PC-3 (cell line): Measurements from ENCODE around the gene KCNJ5. TPM values are rescaled to one million over a fixed set of nuclear protein-coding genes. Genes with fewer than 3 reads are reported as not detected.

Experiments used
- ATAC-seq: fragments of 200-7000 bp; cut with Tn5 transposase; 2 replicates; pipeline ENCODE4 v1.9.1; 2020; ENCODE audit warnings: mild to moderate bottlenecking, moderate library complexity
- BruUV-seq: library from RNA; stranded (reverse); fragments of 400-500 nt; replicated peaks from 2 replicates; lab custom pipeline; 2021; lab: Mats Ljungman, UMichigan
- CTCF ChIA-PET: fragments of 300-600 bp; sonication (Branson Sonifier 250); formaldehyde crosslinking; loops from one replicate; lab custom pipeline; 2022; ENCODE audit warnings: antibody characterized with exemption; lab: Charles Lee
- POLR2A ChIA-PET: fragments of 300-600 bp; sonication (Branson Sonifier 250); formaldehyde crosslinking; loops from one replicate; lab custom pipeline; 2022; ENCODE audit warnings: antibody characterized with exemption; ENCODE audit not compliant: unreplicated experiment; lab: Charles Lee
- DNase-seq: peaks from one replicate; pipeline ENCODE4 v3.0.0-alpha.2; 2015
- H2AFZ ChIP-seq: fragments of 300-600 bp; sonication (generic); 2 replicates; pipeline ENCODE4 v1.6.0; 2016; ENCODE audit warnings: antibody characterized with exemption, low read length
- H3F3A ChIP-seq: fragments of 300-600 bp; sonication (generic); one replicate; pipeline ENCODE4 v1.6.0; 2017; ENCODE audit warnings: antibody characterized with exemption, low read length, control low read depth, mild to moderate bottlenecking; ENCODE audit not compliant: unreplicated experiment
- H3K27ac ChIP-seq: fragments of 300-600 bp; sonication (generic); 2 replicates; pipeline ENCODE4 v1.5.1; 2016; ENCODE audit warnings: mild to moderate bottlenecking, low read length
- H3K27me3 ChIP-seq: fragments of 300-600 bp; sonication (generic); 2 replicates; pipeline ENCODE4 v1.6.1; 2016; ENCODE audit warnings: low read length, mixed read lengths
- H3K36me3 ChIP-seq: fragments of 300-600 bp; sonication (generic); 2 replicates; pipeline ENCODE4 v1.6.1; 2016; ENCODE audit warnings: low read depth, mixed run types, low read length, mixed read lengths
- H3K4me1 ChIP-seq: fragments of 300-600 bp; sonication (generic); 2 replicates; pipeline ENCODE4 v1.5.1; 2016; ENCODE audit warnings: low read length; ENCODE audit not compliant: insufficient read depth
- H3K4me2 ChIP-seq: fragments of 300-600 bp; sonication (generic); 2 replicates; pipeline ENCODE4 v1.6.0; 2016; ENCODE audit warnings: low read length
- H3K4me3 ChIP-seq: fragments of 300-600 bp; sonication (generic); 2 replicates; pipeline ENCODE4 v1.5.1; 2016; ENCODE audit warnings: mild to moderate bottlenecking, low read length, mixed read lengths
- H3K79me2 ChIP-seq: fragments of 300-600 bp; sonication (generic); 2 replicates; pipeline ENCODE4 v1.6.1; 2017; ENCODE audit warnings: low read length, mixed read lengths
- H3K9ac ChIP-seq: fragments of 300-600 bp; sonication (generic); 2 replicates; pipeline ENCODE4 v1.6.0; 2016; ENCODE audit warnings: mild to moderate bottlenecking, low read length
- H3K9me2 ChIP-seq: fragments of 300-600 bp; sonication (generic); replicated peaks from 2 replicates; pipeline ENCODE4 v1.6.1; 2016; ENCODE audit warnings: mixed run types, low read length, mixed read lengths
- H3K9me3 ChIP-seq: fragments of 300-600 bp; sonication (generic); 2 replicates; pipeline ENCODE4 v1.6.1; 2016; ENCODE audit warnings: low read length, mixed read lengths
- H4K20me1 ChIP-seq: fragments of 300-600 bp; sonication (generic); 2 replicates; pipeline ENCODE4 v1.6.1; 2016; ENCODE audit warnings: low read length, mixed read lengths
- EZH2 ChIP-seq: fragments of 300-600 bp; sonication (generic); IDR thresholded peaks from one replicate; pipeline ENCODE4 v1.6.1; 2017; ENCODE audit warnings: antibody characterized with exemption, mild to moderate bottlenecking, low read length; ENCODE audit not compliant: unreplicated experiment
- EZH2phosphoT487 ChIP-seq: fragments of 300-600 bp; sonication (generic); IDR thresholded peaks from 2 replicates; pipeline ENCODE4 v1.6.1; 2018; ENCODE audit warnings: mild to moderate bottlenecking, antibody characterized with exemption, low read length, borderline replicate concordance
- intact Hi-C: fragments of 100-400 bp; cut with micrococcal nuclease; formaldehyde crosslinking; loops from 2 replicates; pipeline ENCODE4 v1.9.0; 2023
- total RNA-seq: library from RNA; depleted of rRNA; stranded (reverse); fragments of >200 nt; gene quantifications from 2 replicates; pipeline ENCODE4 v1.2.3, GENCODE V29; 2014
- TF ChIP-seq, protein P1 (sequence below): fragments of 300-600 bp; sonication (generic); conservative IDR thresholded peaks from 2 replicates; pipeline ENCODE4 v1.5.1; 2017; ENCODE audit warnings: antibody characterized with exemption, low read depth, mild to moderate bottlenecking, low read length

The KCNJ5 gene
- total RNA-seq, 1 experiment from 2014 or later: not detected

DNA sequence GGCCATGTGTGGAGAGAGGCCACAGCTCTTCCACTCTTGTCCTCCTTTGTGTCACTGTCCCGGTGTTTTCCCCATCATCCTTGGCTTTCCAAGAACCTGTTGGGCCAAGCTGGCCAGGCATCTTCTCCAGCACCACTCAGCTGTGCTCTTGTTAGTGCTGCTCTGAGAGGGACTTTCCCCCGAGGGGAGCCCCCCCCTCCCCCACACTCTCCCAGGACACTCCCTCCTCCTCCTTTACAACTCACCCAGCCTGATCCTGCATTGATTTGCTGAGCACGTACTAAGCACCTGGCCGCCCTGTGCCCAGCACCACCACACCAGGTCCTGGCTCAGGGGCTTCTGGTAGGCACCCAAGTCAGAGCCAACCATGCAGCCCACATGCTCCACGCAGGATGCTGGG, 38.3 kb downstream of the KCNJ5 start:
- POLR2A ChIA-PET: no interaction called here
- Histone ChIP-seq H3F3A (no peaks in the 10 kb centered on the region), H3K4me1 (0 out of 2 replicates have a peak, but pooled peaks cover 6% of the 10 kb centered on the region), H3K4me3 (no peak overlapping the region), H3K27me3 (no peaks in the 10 kb centered on the region), H3K9me3 (no peaks in the 10 kb centered on the region), H3K4me2 (no peak overlapping the region), H3K9ac (no peak overlapping the region), H2AFZ (no peak overlapping the region), H3K27ac (no peak overlapping the region), H3K9me2 (no peaks in the 10 kb centered on the region), H4K20me1 (no peaks in the 10 kb centered on the region), H3K79me2 (no peaks in the 10 kb centered on the region), H3K36me3 (no peaks in the 10 kb centered on the region)
- CTCF ChIA-PET: no interaction called here
- no TSS peak for BruUV-seq
- DNase-seq: no peak
- no peak for ATAC-seq
- TF ChIP-seq EZH2phosphoT487 (no peak), EZH2 (no peak)
- TF ChIP-seq, protein P1, sequence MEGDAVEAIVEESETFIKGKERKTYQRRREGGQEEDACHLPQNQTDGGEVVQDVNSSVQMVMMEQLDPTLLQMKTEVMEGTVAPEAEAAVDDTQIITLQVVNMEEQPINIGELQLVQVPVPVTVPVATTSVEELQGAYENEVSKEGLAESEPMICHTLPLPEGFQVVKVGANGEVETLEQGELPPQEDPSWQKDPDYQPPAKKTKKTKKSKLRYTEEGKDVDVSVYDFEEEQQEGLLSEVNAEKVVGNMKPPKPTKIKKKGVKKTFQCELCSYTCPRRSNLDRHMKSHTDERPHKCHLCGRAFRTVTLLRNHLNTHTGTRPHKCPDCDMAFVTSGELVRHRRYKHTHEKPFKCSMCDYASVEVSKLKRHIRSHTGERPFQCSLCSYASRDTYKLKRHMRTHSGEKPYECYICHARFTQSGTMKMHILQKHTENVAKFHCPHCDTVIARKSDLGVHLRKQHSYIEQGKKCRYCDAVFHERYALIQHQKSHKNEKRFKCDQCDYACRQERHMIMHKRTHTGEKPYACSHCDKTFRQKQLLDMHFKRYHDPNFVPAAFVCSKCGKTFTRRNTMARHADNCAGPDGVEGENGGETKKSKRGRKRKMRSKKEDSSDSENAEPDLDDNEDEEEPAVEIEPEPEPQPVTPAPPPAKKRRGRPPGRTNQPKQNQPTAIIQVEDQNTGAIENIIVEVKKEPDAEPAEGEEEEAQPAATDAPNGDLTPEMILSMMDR: no peak
- intact Hi-C loops: no loop called here

DNA sequence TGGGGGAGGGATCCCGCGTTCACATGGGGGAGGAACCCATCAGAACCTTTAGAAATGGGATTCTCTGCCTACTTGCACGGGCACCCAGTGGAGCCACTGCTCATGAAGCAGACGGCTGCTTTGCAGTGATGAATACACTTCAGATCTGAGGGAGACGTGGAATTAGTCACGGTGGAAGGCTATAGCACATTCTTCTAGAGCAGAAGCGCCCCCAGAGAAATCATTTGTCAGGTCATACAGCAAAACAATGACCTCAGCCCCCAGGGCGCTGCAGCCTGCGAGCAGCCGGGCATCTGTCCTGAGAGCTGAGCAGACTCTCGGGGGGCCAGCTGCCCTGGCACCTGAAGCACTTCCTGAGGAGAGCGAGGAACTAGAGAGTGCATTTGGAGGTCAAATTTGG, 38.8 kb downstream of the KCNJ5 start:
- H3K79me2 ChIP-seq: no peaks in the 10 kb centered on the region
- no peak overlapping the region for H3K9ac ChIP-seq
- H3K27ac ChIP-seq: no peak overlapping the region
- H2AFZ ChIP-seq: no peak overlapping the region
- ATAC-seq (no peak), DNase-seq (no peak)
- no TSS peak for BruUV-seq
- H3K9me3 ChIP-seq: no peaks in the 10 kb centered on the region
- H3K4me2 ChIP-seq: no peak overlapping the region
- intact Hi-C loops: no loop called here
- ChIA-PET CTCF (no interaction called here), POLR2A (no interaction called here)
- no peaks in the 10 kb centered on the region for H3K36me3 ChIP-seq
- no peak for TF ChIP-seq EZH2
- TF ChIP-seq, protein P1: no peak
- TF ChIP-seq EZH2phosphoT487: no peak
- no peaks in the 10 kb centered on the region for H3K9me2 ChIP-seq
- 0 out of 2 replicates have a peak, but pooled peaks cover 6% of the 10 kb centered on the region for H3K4me1 ChIP-seq
- no peaks in the 10 kb centered on the region for H3F3A ChIP-seq
- H3K27me3 ChIP-seq: no peaks in the 10 kb centered on the region
- no peak overlapping the region for H3K4me3 ChIP-seq
- no peaks in the 10 kb centered on the region for H4K20me1 ChIP-seq

DNA sequence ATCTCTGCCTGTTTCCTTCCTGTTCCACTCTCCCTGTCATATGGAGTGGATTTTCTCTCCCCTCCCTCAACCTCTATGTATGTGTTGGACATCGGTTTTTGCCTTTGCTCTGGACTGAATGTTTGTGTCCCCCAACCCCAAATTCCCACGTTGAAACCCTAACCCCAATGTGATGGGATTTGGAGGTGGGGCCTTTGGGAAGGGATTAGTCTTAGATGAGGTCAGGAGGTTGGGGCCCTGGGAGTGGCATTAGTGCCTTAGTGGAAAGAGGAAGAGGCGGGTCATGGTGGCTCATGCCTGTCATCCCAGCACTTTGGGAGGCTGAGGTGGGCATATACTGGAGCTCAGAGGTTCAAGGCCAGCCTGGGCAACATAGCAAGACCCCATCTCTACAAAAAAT, 39.9 kb downstream of the KCNJ5 start:
- H3K79me2 ChIP-seq: no peaks in the 10 kb centered on the region
- intact Hi-C loops: no loop called here
- BruUV-seq: no TSS peak
- ATAC-seq (no peak), DNase-seq (no peak)
- H3K9me3 ChIP-seq: no peaks in the 10 kb centered on the region
- TF ChIP-seq, protein P1: no peak
- TF ChIP-seq EZH2: no peak
- TF ChIP-seq EZH2phosphoT487: no peak
- no peak overlapping the region for H3K4me3 ChIP-seq
- 0 out of 2 replicates have a peak, but pooled peaks cover 4% of the 10 kb centered on the region for H3K4me1 ChIP-seq
- no peak overlapping the region for H2AFZ ChIP-seq
- H3K9ac ChIP-seq: no peak overlapping the region
- H4K20me1 ChIP-seq: no peaks in the 10 kb centered on the region
- H3K27ac ChIP-seq: no peak overlapping the region
- CTCF ChIA-PET: no interaction called here
- POLR2A ChIA-PET: no interaction called here
- no peak overlapping the region for H3K4me2 ChIP-seq
- no peaks in the 10 kb centered on the region for H3K27me3 ChIP-seq
- H3F3A ChIP-seq: no peaks in the 10 kb centered on the region
- H3K9me2 ChIP-seq: no peaks in the 10 kb centered on the region
- no peaks in the 10 kb centered on the region for H3K36me3 ChIP-seq
